HL-60 (cell line): ENCODE data around the gene LIPC.

ENCODE experiments used
- CTCF ChIP-seq: IDR thresholded peaks from one replicate; pipeline ENCODE4 v1.5.1; 2011; ENCODE audit warnings: low read length, control low read depth, inconsistent platforms; ENCODE audit not compliant: insufficient read depth
- GABPA ChIP-seq: IDR thresholded peaks from 2 replicates; pipeline ENCODE4 v1.6.1; 2012; ENCODE audit warnings: low read depth
- POLR2AphosphoS5 ChIP-seq: IDR thresholded peaks from 2 replicates; pipeline ENCODE4 v1.6.1; 2012; ENCODE audit warnings: low read depth
- REST ChIP-seq: IDR thresholded peaks from 2 replicates; pipeline ENCODE4 v1.6.1; 2012; ENCODE audit warnings: low read depth; ENCODE audit not compliant: insufficient replicate concordance
- SPI1 ChIP-seq: IDR thresholded peaks from 2 replicates; pipeline ENCODE4 v1.6.1; 2012; ENCODE audit warnings: low read depth, mild to moderate bottlenecking, borderline replicate concordance

DNA sequence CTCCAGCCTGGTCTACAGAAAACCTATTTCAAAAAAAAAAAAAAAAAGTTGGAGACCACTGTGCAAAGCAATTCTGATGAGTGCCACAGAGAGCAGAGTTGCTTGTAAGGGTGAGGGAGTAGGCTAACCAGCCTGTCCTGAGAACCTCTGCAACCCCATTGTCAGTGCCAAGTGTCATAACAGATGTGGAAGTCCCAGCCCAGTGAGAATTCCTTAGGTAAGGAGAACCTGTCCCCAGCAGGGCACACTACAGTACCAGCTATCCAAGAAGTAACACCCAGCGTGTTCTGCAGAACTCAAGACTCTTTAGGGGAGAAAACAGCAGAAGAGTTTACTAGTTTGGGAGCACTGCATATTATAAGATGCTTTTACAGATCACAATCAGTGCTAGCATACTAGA lies 156.3 kb downstream of the LIPC start:
- TF ChIP-seq CTCF = no peak
- no peak for TF ChIP-seq REST
- no peak for TF ChIP-seq POLR2AphosphoS5
- TF ChIP-seq SPI1 = no peak
- TF ChIP-seq GABPA = no peak
